DMS53 (cell line): ENCODE measurements around the gene ATMIN.
A peak's percentile ranks its signal among the peaks of the same experiment; 100 is the strongest.

ENCODE experiments used
- DNase-seq: peaks from one replicate; lab custom pipeline; 2025; lab: John Stamatoyannopoulos, UW

ATMIN gene

GRCh38 chr16:81035398-81035974 is at the start of gene ATMIN:
ATMIN (plus strand) TSS chr16:81035842; CDS start chr16:81035871, 29 bp downstream.
- DNase-seq, result peak; percentile 93

GRCh38 chr16:80986557-80986956 is 49.1 kb upstream of the ATMIN start:
- DNase-seq, result no peak

GRCh38 chr16:80988756-80989155 is 46.9 kb upstream of the ATMIN start:
- DNase-seq, result no peak

GRCh38 chr16:80989801-80990200 is 45.8 kb upstream of the ATMIN start:
- DNase-seq, result no peak

- DNase-seq, result no peak
Measured at GRCh38 chr16:80990577-80990976, 45.1 kb upstream of the ATMIN start.

- no peak for DNase-seq
Measured at GRCh38 chr16:80990978-80991377, 44.7 kb upstream of the ATMIN start.

GRCh38 chr16:80991792-80992430 is 43.7 kb upstream of the ATMIN start:
- DNase-seq, result no peak

- no peak for DNase-seq
Measured at GRCh38 chr16:80992676-80993293, 42.9 kb upstream of the ATMIN start.

GRCh38 chr16:80993307-80993706 is 42.3 kb upstream of the ATMIN start:
- DNase-seq, result no peak

- no peak for DNase-seq
Measured at GRCh38 chr16:80993834-80994233, 41.8 kb upstream of the ATMIN start.

- no peak for DNase-seq
Measured at GRCh38 chr16:80994451-80994850, 41.2 kb upstream of the ATMIN start.

- no peak for DNase-seq
Measured at GRCh38 chr16:80996688-80997138, 38.9 kb upstream of the ATMIN start.

- peak; percentile 52 for DNase-seq
Measured at GRCh38 chr16:80997139-80997798, 38.4 kb upstream of the ATMIN start.

GRCh38 chr16:80997964-80998620 is 37.5 kb upstream of the ATMIN start:
- no peak for DNase-seq

- no peak for DNase-seq
Measured at GRCh38 chr16:81000873-81001272, 34.8 kb upstream of the ATMIN start.

GRCh38 chr16:81001330-81001729 is 34.3 kb upstream of the ATMIN start:
- no peak for DNase-seq

- DNase-seq, result no peak
Measured at GRCh38 chr16:81003064-81003463, 32.6 kb upstream of the ATMIN start.

GRCh38 chr16:81003610-81004460 is 31.8 kb upstream of the ATMIN start:
- DNase-seq, result no peak

GRCh38 chr16:81004646-81005353 is 30.8 kb upstream of the ATMIN start:
- DNase-seq, result peak; percentile 69

GRCh38 chr16:81005610-81006161 is 30.0 kb upstream of the ATMIN start:
- DNase-seq, result peak; percentile 38
